Nephron (organoid): ENCODE results near the gene TTLL11.

Source experiments
- H3K27ac Mint-ChIP-seq, 3 experiments: 2 replicates each; pipeline ENCODE4 v1.8.0; 2020; ENCODE audit warnings: mixed read lengths in 3 of 3, mild to moderate bottlenecking in 2 of 3, moderate library complexity in 1 of 3
- H3K27me3 Mint-ChIP-seq: 2 replicates; pipeline ENCODE4 v1.8.0; 2021; ENCODE audit warnings: low read depth, mild to moderate bottlenecking, moderate library complexity, mixed read lengths
- H3K36me3 Mint-ChIP-seq: 2 replicates; pipeline ENCODE4 v1.8.0; 2020; ENCODE audit warnings: low read depth, mixed read lengths
- H3K4me1 Mint-ChIP-seq: 2 replicates; pipeline ENCODE4 v1.8.0; 2020; ENCODE audit warnings: mixed read lengths
- H3K4me3 Mint-ChIP-seq, 3 experiments: 2 replicates each; pipeline ENCODE4 v1.8.0; 2020; ENCODE audit warnings: mild to moderate bottlenecking in 3 of 3, mixed read lengths in 3 of 3, moderate library complexity in 2 of 3
- H3K9me3 Mint-ChIP-seq: 2 replicates; pipeline ENCODE4 v1.8.0; 2020; ENCODE audit warnings: mixed read lengths
- CTCF ChIP-seq, 3 experiments: fragments of 200-600 bp; sonication (generic); IDR thresholded peaks; one replicate each; pipeline ENCODE4 v1.5.0; 2021; ENCODE audit warnings: antibody characterized with exemption in 3 of 3; ENCODE audit not compliant: unreplicated experiment in 3 of 3

TTLL11 gene

DNA sequence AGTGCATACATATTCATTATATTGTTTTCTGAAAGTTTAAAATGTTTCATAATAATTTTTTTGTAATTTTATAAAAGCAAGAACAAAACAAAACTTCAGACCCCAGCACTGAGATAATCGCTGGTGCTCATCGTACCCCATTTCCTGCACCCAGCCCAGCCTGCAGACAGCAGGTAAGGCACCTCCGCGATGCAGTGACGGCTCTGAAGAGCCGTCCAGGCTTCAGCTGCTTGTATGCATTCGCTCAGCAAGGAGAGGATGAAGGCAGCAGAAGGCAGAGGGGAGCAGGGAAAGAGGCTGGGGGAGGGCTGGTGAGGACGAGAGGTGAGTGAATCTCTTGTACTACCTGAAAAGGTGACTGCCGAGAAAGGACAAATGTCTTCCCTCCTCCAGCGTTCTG is 153.5 kb downstream of the TTLL11 start:
- TF ChIP-seq CTCF (IDR thresholded peaks at IDR 0.05; ENCODE audit: unreplicated experiment in 3 of 3) = no peak
- Mint-ChIP-seq H3K4me1 (no peaks in the 10 kb centered on the region), H3K36me3 (no peaks in the 10 kb centered on the region), H3K27ac (no peak overlapping the region), H3K4me3 (no peak overlapping the region), H3K27me3 (peaks cover 5% of the 10 kb centered on the region), H3K9me3 (no peaks in the 10 kb centered on the region)

DNA sequence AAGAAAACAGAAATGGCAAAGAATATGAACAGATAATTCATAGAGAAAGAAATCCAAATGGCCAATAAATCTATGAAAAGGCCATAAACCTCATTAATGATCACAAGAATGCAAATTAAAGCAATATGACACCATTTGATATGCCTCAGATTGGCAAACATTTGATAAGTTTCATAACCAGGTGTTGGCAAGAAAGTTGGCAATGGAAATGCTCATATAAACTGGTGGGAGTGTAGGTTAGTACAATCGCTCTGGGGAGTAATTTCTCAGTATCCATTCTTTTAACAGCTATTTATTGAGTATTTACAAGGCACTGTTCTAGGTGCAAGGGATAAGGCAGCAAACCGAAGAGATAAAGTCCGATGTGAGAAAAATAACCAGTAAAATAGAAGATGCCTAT is 154.5 kb downstream of the TTLL11 start:
- no peak for TF ChIP-seq CTCF (IDR thresholded peaks at IDR 0.05; ENCODE audit: unreplicated experiment in 3 of 3)
- Mint-ChIP-seq H3K4me1 (no peaks in the 10 kb centered on the region), H3K4me3 (no peak overlapping the region), H3K27me3 (peaks cover 5% of the 10 kb centered on the region), H3K27ac (no peak overlapping the region), H3K36me3 (no peaks in the 10 kb centered on the region), H3K9me3 (no peaks in the 10 kb centered on the region)

GRCh38 chr9:121937240-121937639 is 155.9 kb downstream of the TTLL11 start:
- Mint-ChIP-seq H3K27me3 (peaks cover 5% of the 10 kb centered on the region), H3K4me1 (no peaks in the 10 kb centered on the region), H3K9me3 (no peaks in the 10 kb centered on the region), H3K36me3 (no peaks in the 10 kb centered on the region), H3K27ac (no peak overlapping the region), H3K4me3 (no peak overlapping the region)
- TF ChIP-seq CTCF (IDR thresholded peaks at IDR 0.05; ENCODE audit: unreplicated experiment in 3 of 3) = no peak

GRCh38 chr9:121935739-121936138 is 157.4 kb downstream of the TTLL11 start:
- no peaks in the 10 kb centered on the region for H3K4me1 Mint-ChIP-seq
- H3K27ac Mint-ChIP-seq = peak overlapping the region in 1 of 3 experiments; percentile 27
- H3K36me3 Mint-ChIP-seq = no peaks in the 10 kb centered on the region
- H3K4me3 Mint-ChIP-seq = no peak overlapping the region
- peaks cover 8% of the 10 kb centered on the region for H3K27me3 Mint-ChIP-seq
- no peaks in the 10 kb centered on the region for H3K9me3 Mint-ChIP-seq
- TF ChIP-seq CTCF (IDR thresholded peaks at IDR 0.05; ENCODE audit: unreplicated experiment in 3 of 3) = no peak

- Mint-ChIP-seq H3K27me3 (peaks cover 3% of the 10 kb centered on the region), H3K9me3 (no peaks in the 10 kb centered on the region), H3K4me1 (peaks cover 13% of the 10 kb centered on the region), H3K4me3 (no peak overlapping the region), H3K36me3 (no peaks in the 10 kb centered on the region), H3K27ac (peak overlapping the region in 1 of 3 experiments; percentile 18)
- no peak for TF ChIP-seq CTCF (IDR thresholded peaks at IDR 0.05; ENCODE audit: unreplicated experiment in 3 of 3)
Observed at GRCh38 chr9:121930956-121931355, 162.2 kb downstream of the TTLL11 start.
